SK-N-MC (cell line): ENCODE results near the gene C11orf54.

Experiments
- EZH2 ChIP-seq: fragments of 200-600 bp; sonication (generic); IDR thresholded peaks from one replicate; pipeline ENCODE4 v1.6.1; 2017; ENCODE audit warnings: antibody characterized with exemption
- POLR2AphosphoS5 ChIP-seq: IDR thresholded peaks from 2 replicates; pipeline ENCODE4 v1.6.1; 2012; ENCODE audit warnings: mild to moderate bottlenecking, low read depth, low read length, borderline replicate concordance

DNA sequence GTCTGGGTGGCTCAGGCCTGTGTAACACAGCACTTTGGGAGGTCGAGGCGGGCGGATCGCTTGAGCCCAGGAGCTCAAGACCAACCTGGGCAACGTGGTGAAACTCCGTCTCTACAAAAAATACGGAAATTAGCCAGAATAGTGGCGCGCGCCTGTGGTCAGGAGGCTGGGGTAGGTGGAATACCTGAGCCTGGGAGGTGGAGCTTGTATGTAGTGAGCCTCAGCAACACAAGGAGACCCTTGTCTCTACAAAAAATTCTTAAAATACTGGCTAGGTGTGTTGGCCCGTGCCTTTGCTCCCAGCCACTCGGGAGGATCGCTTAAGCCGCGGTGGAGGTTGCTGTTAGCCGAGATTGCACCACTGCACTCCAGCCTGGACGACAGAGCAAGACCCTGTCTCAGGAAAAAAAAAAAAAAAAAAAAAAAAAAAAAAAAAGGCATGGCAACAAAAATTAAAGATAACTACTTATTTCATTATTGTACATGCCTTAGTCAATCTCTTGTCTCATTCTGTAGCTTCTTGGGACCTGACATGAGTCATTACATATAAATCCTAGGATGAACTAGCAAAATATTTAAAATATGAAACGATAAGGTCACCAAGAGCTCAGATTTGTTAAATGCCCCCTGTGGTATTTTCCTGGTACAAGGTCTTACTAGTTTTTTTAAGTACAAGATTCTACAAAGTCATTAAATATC, 1.3 kb upstream of the C11orf54 start:
- no peak for TF ChIP-seq POLR2AphosphoS5
- no peak for TF ChIP-seq EZH2
